ENCODE results near the gene SAMD14. TPM values are rescaled to one million over a fixed set of nuclear protein-coding genes. Genes with fewer than 3 reads are reported as not detected.

SAMD14 gene
- total and polyA plus RNA-seq, 9 donors: 0.36 to 4.9 (median 1.7) TPM

DNA sequence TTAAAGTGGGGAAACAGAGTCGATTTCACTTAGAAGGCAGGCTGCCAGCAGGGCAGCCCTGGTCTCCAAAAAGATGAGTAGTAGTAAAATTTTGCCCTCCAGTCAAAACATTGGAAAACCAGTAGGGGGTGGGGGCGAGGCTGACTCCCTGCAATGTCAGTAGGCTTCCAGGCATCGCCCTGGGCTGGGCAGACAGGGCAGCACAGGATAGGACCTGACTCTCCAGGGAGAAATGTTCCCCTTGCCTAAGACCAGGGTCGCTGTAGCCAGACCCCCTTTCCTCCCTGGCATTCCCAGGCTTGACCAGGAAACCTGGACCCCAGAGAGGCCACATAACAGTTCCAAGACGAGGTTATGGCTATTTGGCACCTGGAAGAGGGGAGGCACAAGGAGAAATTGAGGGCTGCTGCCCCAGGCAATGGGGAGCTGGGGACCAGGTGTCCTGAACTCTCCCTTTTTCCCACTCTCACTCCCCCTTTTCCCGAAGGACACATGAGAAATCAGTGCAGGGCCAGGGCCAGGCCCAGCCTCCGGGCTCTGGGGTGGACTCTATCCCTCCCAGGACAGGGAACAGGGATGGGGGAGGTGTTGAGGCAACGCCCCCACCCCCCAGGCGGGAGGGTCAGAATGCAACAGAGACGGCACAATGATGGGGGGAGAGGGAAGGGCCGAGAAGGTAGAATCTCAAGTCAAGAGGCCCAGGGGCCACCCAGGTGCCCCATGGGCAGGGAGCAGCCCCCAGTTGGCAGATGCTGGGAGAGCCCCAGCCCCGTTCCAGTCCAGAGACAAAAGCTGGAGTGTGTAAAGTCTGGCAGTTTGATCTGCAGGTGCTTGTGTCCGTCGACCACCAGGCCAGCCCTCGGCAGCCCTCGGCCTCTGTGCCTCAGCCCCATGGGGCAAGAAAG lies 4.5 kb upstream of the SAMD14 start:
- TF ChIP-seq EP300 (IDR thresholded peaks at IDR 0.05) (no peak), CTCF (IDR thresholded peaks at IDR 0.05) (no peak), POLR2A (IDR thresholded peaks at IDR 0.05) (no peak)
- Histone ChIP-seq H3K27me3 (no peaks in the 10 kb centered on the region), H3K36me3 (no peaks in the 10 kb centered on the region), H3K4me3 (no peak overlapping the region), H3K27ac (no peak overlapping the region), H3K4me1 (ENCODE audit: insufficient read depth) (peaks cover 6% of the 10 kb centered on the region), H3K9me3 (no peaks in the 10 kb centered on the region)
- intact Hi-C loops (cut with DNase I): no loop called here
- peak in 2 of 5 donors; percentile 29 to 52 for DNase-seq
- 43 to 52% (median 44%) methylated on average over 16 of the region's 16 CpGs for WGBS, 3 donors

- WGBS, 3 donors: 8 to 14% (median 11%) methylated on average over 16 of the region's 16 CpGs
- TF ChIP-seq CTCF (IDR thresholded peaks at IDR 0.05) (no peak), POLR2A (IDR thresholded peaks at IDR 0.05) (no peak), EP300 (IDR thresholded peaks at IDR 0.05) (no peak)
- Histone ChIP-seq H3K27me3 (no peaks in the 10 kb centered on the region), H3K4me1 (ENCODE audit: insufficient read depth) (peaks cover 6% of the 10 kb centered on the region), H3K4me3 (no peak overlapping the region), H3K27ac (no peak overlapping the region), H3K9me3 (no peaks in the 10 kb centered on the region), H3K36me3 (no peaks in the 10 kb centered on the region)
- intact Hi-C loops (cut with DNase I): no loop called here
- DNase-seq: peak in 3 of 5 donors; percentile 47 to 71 (median 70)
Measured at GRCh38 chr17:50133769-50134099, 3.8 kb upstream of the SAMD14 start.

DNA sequence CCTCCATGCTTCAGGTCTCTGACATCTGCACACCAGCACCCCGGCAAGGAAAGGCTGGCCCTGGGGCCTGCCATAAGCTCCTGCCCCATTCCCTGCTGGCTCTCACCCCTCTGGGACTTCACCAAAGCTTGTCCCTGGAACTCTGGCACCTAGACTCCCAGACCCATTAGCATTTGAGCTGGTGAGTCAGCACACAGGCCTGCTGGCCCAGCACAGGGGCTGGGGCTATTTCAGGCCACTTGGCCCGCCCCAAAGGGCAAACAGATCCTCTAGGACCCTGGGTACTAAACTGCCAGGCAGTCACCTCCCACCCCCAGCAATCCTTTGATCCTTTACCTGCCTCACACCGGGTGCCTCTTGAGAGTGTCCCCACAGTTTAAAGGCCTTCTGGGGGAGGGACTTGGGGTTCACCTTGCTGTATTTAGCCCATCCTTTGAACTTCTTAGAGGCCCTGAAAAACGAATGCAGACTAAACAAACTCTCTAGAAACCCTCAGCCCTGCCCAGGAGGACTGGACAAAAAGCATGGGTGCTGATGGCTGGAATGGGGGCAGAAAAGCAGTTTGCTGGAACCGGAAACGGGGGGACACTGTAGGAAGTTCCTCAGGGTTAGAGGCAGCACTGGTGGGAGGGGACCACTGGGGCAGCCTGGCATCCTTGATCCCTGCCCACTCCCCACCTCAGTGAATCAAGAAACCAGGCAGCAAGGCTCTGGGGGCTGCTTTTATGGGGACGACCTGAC lies 3.2 kb upstream of the SAMD14 start:
- peak in 2 of 5 donors; percentile 42 to 50 for DNase-seq
- TF ChIP-seq EP300 (IDR thresholded peaks at IDR 0.05) (no peak), CTCF (IDR thresholded peaks at IDR 0.05) (no peak), POLR2A (IDR thresholded peaks at IDR 0.05) (no peak)
- intact Hi-C loops (cut with DNase I): no loop called here
- no peak overlapping the region for H3K4me3 ChIP-seq
- no peaks in the 10 kb centered on the region for H3K36me3 ChIP-seq
- peaks cover 6% of the 10 kb centered on the region for H3K4me1 ChIP-seq (ENCODE audit: insufficient read depth)
- peak overlapping the region in 1 of 2 donors; percentile 13 for H3K27ac ChIP-seq
- 32 to 37% (median 35%) methylated on average over 7 of the region's 7 CpGs for WGBS, 3 donors
- no peaks in the 10 kb centered on the region for H3K9me3 ChIP-seq
- no peaks in the 10 kb centered on the region for H3K27me3 ChIP-seq

GRCh38 chr17:50132104-50132794 lies 2.3 kb upstream of the SAMD14 start:
- H3K27me3 ChIP-seq: no peaks in the 10 kb centered on the region
- H3K9me3 ChIP-seq: no peaks in the 10 kb centered on the region
- DNase-seq: no peak
- TF ChIP-seq CTCF (IDR thresholded peaks at IDR 0.05) (no peak), EP300 (IDR thresholded peaks at IDR 0.05) (no peak), POLR2A (IDR thresholded peaks at IDR 0.05) (no peak)
- WGBS, 3 donors: 84 to 89% (median 86%) methylated on average over 6 of the region's 6 CpGs
- H3K4me3 ChIP-seq: no peak overlapping the region
- H3K27ac ChIP-seq: no peak overlapping the region
- no peaks in the 10 kb centered on the region for H3K36me3 ChIP-seq
- peaks cover 6% of the 10 kb centered on the region for H3K4me1 ChIP-seq (ENCODE audit: insufficient read depth)
- intact Hi-C loops (cut with DNase I): no loop called here

Data from ovary (tissue), 9 donors.